Measurements from ENCODE around the gene TEDDM1.

The TEDDM1 gene

GRCh38 chr1:182357171-182357570 is 43.3 kb downstream of the TEDDM1 start:
- DNase-seq (ENCODE audit: low read depth): no peak
- H3K4me3 ChIP-seq (ENCODE audit: low read depth, low read length): no peak overlapping the region
- in situ Hi-C loops (cut with HindIII; ENCODE audit: low sequenced_read_pairs): no loop called here
- no peak for TF ChIP-seq CTCF (IDR thresholded peaks at IDR 0.05; ENCODE audit: low read depth, low read length, missing control alignments)

- no peak for DNase-seq (ENCODE audit: low read depth)
- TF ChIP-seq CTCF (IDR thresholded peaks at IDR 0.05; ENCODE audit: low read depth, low read length, missing control alignments): no peak
- in situ Hi-C loops (cut with HindIII; ENCODE audit: low sequenced_read_pairs): no loop called here
- H3K4me3 ChIP-seq (ENCODE audit: low read depth, low read length): no peak overlapping the region
Measured at GRCh38 chr1:182355723-182356098, 44.8 kb downstream of the TEDDM1 start.

DNA sequence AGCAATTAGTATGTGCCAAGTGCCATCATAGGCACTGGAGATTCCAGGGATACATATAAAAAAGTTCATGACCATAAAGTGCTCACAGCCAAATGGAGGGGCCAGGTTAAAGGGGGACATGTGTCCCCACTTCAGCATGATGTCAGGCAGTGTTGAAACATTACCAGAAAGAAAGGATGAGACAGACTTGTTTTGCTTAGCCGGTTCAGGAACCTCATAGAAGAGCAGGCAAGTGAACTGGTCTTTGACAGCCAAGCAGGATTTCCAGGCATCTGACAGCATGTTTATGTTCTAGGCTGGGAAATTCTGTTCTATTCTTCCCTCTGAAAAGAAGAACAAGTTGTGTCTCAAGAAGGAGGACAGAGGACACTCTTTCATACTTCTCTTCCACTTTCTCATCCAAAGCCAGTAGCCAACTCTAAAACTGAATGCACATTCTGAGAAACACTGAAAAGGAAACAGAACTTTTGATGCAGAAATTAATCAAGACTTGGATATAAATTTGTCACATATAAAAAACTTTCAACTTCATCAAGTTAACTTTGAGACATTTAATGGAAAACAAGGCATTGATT is 48.6 kb downstream of the TEDDM1 start:
- TF ChIP-seq CTCF (IDR thresholded peaks at IDR 0.05; ENCODE audit: low read depth, low read length, missing control alignments): no peak
- no peak for DNase-seq (ENCODE audit: low read depth)
- no peak overlapping the region for H3K4me3 ChIP-seq (ENCODE audit: low read depth, low read length)
- in situ Hi-C loops (cut with HindIII; ENCODE audit: low sequenced_read_pairs): no loop called here

GRCh38 chr1:182350839-182351238 is 49.6 kb downstream of the TEDDM1 start:
- no peak for DNase-seq (ENCODE audit: low read depth)
- in situ Hi-C loops (cut with HindIII; ENCODE audit: low sequenced_read_pairs): no loop called here
- H3K4me3 ChIP-seq (ENCODE audit: low read depth, low read length): no peak overlapping the region
- no peak for TF ChIP-seq CTCF (IDR thresholded peaks at IDR 0.05; ENCODE audit: low read depth, low read length, missing control alignments)

DNA sequence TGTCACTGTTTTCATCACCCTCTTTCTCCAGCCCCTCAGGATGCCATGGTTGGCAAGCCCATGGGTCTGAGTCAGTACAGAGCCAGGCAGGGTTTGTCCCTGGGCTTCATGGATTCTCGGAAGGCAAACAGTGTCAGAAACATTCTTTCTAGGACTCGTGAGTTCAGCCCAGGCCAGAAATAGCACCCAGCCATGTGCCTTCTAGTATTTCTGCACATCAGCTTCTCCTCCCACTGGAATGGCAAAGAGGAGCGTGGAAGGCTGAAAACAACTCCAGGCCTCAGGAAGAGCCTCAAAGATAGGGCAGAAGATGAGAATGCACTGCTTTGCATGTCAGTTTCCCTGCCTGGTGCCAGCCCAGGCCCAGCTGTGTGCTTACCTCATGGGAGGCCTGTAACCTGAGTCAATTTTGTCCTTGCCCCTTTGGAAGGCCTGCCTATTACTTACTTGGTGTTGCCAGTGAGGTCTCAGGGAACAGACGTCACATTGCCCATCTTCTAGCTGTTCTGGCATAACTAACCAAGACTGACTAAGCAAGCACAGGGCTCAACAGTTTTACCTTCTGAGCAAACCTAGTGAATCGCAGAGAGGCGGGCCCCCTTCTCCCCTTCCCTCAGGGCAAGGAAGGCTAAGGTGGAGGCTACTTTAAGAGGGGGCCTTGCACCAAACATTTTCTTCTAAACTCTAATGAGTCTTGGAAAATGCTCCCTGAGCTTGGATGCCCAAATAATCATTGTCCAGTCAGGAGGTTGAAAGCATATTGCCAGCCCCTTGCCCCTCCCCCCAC is 51.3 kb downstream of the TEDDM1 start:
- no peak for DNase-seq (ENCODE audit: low read depth)
- in situ Hi-C loops (cut with HindIII; ENCODE audit: low sequenced_read_pairs): no loop called here
- no peak overlapping the region for H3K4me3 ChIP-seq (ENCODE audit: low read depth, low read length)
- no peak for TF ChIP-seq CTCF (IDR thresholded peaks at IDR 0.05; ENCODE audit: low read depth, low read length, missing control alignments)

All from astrocyte of the cerebellum (primary cell).